Islet of Langerhans (tissue), 1 donor: Measurements from ENCODE around the gene ITGA3.
A peak's percentile ranks its signal among the peaks of the same experiment; 100 is the strongest.

Source experiments
- FAIRE-seq: peaks from one replicate; lab custom pipeline; 2011; peaks lifted over from hg19 to GRCh38; lab: Jason Lieb, UNC

ITGA3 gene

GRCh38 chr17:50072130-50072529 lies 16.2 kb downstream of the ITGA3 start:
- no peak for FAIRE-seq

- FAIRE-seq = no peak
These were observed 17.0 kb downstream of the ITGA3 start for GRCh38 chr17:50072925-50073324.

GRCh38 chr17:50074227-50074626 lies 18.3 kb downstream of the ITGA3 start:
- FAIRE-seq = no peak

- FAIRE-seq = no peak
These were observed 19.6 kb downstream of the ITGA3 start for GRCh38 chr17:50075446-50076032.

GRCh38 chr17:50076221-50076590 lies 20.3 kb downstream of the ITGA3 start:
- FAIRE-seq = no peak

- FAIRE-seq = no peak
These were observed 20.8 kb downstream of the ITGA3 start for GRCh38 chr17:50076591-50077235.

- no peak for FAIRE-seq
These were observed 22.5 kb downstream of the ITGA3 start for GRCh38 chr17:50078430-50078829.

GRCh38 chr17:50079334-50080095 lies 23.6 kb downstream of the ITGA3 start:
- FAIRE-seq = no peak

- no peak for FAIRE-seq
These were observed 24.2 kb downstream of the ITGA3 start for GRCh38 chr17:50080096-50080480.

- no peak for FAIRE-seq
These were observed 24.9 kb downstream of the ITGA3 start for GRCh38 chr17:50080827-50081226.

- no peak for FAIRE-seq
These were observed 25.8 kb downstream of the ITGA3 start for GRCh38 chr17:50081757-50082156.

- no peak for FAIRE-seq
These were observed 31.5 kb downstream of the ITGA3 start for GRCh38 chr17:50087246-50087911.

- FAIRE-seq = no peak
These were observed 32.0 kb downstream of the ITGA3 start for GRCh38 chr17:50087912-50088405.

GRCh38 chr17:50088952-50089825 lies 33.3 kb downstream of the ITGA3 start:
- FAIRE-seq = no peak

GRCh38 chr17:50090071-50090470 lies 34.2 kb downstream of the ITGA3 start:
- FAIRE-seq = no peak

GRCh38 chr17:50090971-50091917 lies 35.3 kb downstream of the ITGA3 start:
- FAIRE-seq = no peak

GRCh38 chr17:50091918-50092285 lies 36.0 kb downstream of the ITGA3 start:
- no peak for FAIRE-seq

- no peak for FAIRE-seq
These were observed 37.3 kb downstream of the ITGA3 start for GRCh38 chr17:50093246-50093645.

- FAIRE-seq = no peak
These were observed 37.9 kb downstream of the ITGA3 start for GRCh38 chr17:50093807-50094206.

GRCh38 chr17:50094243-50094752 lies 38.4 kb downstream of the ITGA3 start:
- peak; percentile 24 for FAIRE-seq
